Measurements from ENCODE around the gene EML4. TPM values are rescaled to one million over a fixed set of nuclear protein-coding genes. Genes with fewer than 3 reads are reported as not detected.

Gene EML4
- polyA plus RNA-seq, 3 donors = 101 to 127 (median 123) TPM

DNA sequence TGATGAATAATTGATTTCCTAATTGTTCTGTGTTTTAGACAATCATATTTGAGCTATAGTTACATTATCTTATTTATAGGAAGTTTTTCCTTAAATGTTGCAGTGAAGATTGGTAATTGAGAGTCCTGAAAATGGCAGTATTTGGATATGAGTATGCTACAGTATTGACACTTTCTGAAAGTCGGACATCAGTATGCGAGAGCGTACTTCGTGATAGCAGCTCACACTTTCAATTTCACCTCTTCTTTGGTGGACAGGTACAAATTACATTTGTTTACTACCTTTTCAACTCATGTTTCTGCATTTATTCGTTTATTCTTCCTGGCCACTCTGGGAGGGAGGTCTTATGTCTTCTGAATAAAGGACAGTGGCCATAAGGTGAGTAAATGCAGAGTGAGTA, 38.7 kb downstream of the EML4 start:
- no peak for DNase-seq (ENCODE audit: extremely low read depth in 1 of 11, low read depth in 9 of 11, low spot score in 4 of 11)

- no peak for DNase-seq (ENCODE audit: extremely low read depth in 1 of 11, low read depth in 9 of 11, low spot score in 4 of 11)
Measured at GRCh38 chr2:42210203-42210602, 41.0 kb downstream of the EML4 start.

DNA sequence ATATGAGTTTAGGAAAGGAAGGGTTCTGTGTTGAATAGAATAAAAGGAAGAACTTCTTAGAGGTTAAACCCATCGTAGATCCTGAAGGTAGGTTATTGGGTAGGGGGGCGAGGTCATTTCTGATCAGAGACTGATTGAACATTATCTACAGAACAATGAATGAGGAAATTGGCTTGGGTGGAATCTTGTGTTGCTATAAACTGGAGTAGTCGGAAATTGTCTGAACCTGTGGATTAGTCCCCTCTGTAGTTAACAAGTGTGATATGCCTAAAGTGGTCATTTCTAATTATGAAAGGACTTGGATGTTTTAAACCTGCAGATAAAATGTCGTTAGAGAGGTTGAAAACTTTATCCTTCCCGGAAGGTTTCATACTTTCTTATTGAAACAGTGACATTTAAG, 42.1 kb downstream of the EML4 start:
- DNase-seq (ENCODE audit: extremely low read depth in 1 of 11, low read depth in 9 of 11, low spot score in 4 of 11) = no peak

DNA sequence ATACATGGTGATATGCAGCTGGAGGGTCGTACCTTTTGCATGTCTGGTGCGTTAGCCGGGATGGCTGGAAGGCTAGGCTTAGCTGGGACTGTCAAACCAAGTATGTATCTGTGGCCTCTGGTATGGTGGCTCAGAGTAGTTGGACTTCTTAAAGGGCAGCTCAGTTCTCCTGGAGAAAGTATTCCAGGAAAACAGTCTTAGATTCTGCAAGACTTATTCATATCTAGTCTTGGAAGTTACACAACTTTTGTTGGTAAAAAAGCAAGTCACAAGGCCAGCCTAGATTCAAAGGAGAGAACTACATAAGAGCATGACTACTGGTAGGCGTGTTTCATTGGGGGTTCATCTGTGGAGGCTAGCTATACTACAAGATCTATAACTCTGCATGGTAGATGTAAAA, 45.5 kb downstream of the EML4 start:
- DNase-seq (ENCODE audit: extremely low read depth in 1 of 11, low read depth in 9 of 11, low spot score in 4 of 11) = no peak

- DNase-seq (ENCODE audit: extremely low read depth in 1 of 11, low read depth in 9 of 11, low spot score in 4 of 11) = no peak
Measured at GRCh38 chr2:42216694-42217093, 47.5 kb downstream of the EML4 start.

DNA sequence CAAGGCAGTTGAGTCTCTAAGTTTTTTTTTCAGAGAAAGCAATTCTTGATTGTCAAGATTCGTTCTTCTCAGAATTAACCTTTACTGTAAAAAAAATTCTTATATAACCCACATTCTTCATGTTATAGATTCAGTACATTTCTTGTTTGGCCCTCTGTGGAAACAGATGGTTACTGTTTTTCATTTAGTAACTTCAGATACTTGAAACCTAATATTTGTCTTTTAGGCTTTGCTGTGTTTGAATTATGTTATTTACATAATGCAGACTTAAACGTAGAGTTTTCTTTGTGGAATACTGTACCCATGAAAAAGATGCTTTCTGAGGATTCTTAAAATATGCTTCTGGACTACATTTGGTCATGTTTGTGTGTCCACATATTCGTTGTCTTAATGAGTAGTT, 48.2 kb downstream of the EML4 start:
- DNase-seq (ENCODE audit: extremely low read depth in 1 of 11, low read depth in 9 of 11, low spot score in 4 of 11) = no peak

GRCh38 chr2:42217914-42218313, 48.8 kb downstream of the EML4 start:
- no peak for DNase-seq (ENCODE audit: extremely low read depth in 1 of 11, low read depth in 9 of 11, low spot score in 4 of 11)

DNA sequence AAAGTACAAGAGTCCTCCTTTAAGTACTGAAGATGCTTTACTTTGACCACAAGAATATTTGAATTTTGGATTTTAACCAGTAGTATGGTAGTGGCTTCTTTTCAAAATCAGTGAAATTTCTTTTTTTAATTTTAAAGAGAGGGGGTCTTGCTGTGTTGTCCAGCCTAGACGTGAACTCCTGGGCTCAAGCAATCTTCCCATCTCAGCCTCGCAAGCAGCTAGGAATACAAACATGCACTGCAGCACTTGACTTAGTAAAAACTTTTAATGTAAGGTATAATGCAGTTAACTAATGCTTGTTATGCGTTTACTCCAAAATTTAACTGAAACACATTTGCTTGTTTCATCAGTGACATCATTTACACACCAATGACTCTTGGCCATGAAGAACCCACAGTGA, 49.6 kb downstream of the EML4 start:
- DNase-seq (ENCODE audit: extremely low read depth in 1 of 11, low read depth in 9 of 11, low spot score in 4 of 11) = no peak

GRCh38 chr2:42219160-42219559, 50.0 kb downstream of the EML4 start:
- no peak for DNase-seq (ENCODE audit: extremely low read depth in 1 of 11, low read depth in 9 of 11, low spot score in 4 of 11)

- DNase-seq (ENCODE audit: extremely low read depth in 1 of 11, low read depth in 9 of 11, low spot score in 4 of 11) = no peak
Measured at GRCh38 chr2:42220566-42220965, 51.4 kb downstream of the EML4 start.

DNA sequence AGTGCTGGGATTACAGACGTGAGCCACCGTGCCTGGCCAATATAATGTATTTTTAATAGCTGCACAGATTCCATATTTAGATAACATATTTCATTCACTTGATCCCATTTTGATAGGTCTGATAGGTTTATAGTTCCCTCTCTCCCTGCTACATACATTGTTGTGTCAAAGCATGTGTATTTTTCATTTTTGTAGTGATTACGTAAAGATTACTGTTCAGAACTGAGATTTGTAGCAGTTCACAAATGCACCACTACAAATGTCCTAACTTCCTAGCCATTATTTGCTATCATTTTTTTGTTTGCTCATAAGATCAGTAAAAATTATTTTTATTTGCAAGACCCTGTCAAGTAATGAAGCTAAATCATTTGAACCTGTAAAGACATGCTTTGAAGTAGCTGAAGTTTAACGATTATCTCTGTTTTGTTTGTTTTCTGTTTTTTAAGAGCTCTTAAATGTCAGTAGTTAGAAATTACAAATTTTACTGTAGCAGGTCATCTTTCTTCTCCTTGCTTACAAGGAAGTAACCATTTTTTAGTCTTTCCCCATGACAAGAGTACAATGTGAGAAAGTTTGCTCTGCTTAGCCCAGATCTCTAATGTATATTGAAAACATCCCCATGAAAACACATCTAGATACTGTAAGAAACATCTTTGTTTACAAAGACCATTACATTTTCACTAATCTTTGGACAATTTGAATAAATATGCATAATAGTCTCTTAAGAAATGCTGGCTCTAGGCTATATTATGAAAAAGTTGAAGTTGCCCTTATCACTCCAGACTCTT, 54.1 kb downstream of the EML4 start:
- no peak for DNase-seq (ENCODE audit: extremely low read depth in 1 of 11, low read depth in 9 of 11, low spot score in 4 of 11)

GRCh38 chr2:42223855-42224268, 54.7 kb downstream of the EML4 start:
- DNase-seq (ENCODE audit: extremely low read depth in 1 of 11, low read depth in 9 of 11, low spot score in 4 of 11) = no peak

GRCh38 chr2:42224422-42225067, 55.4 kb downstream of the EML4 start:
- no peak for DNase-seq (ENCODE audit: extremely low read depth in 1 of 11, low read depth in 9 of 11, low spot score in 4 of 11)

GRCh38 chr2:42225573-42225972, 56.4 kb downstream of the EML4 start:
- DNase-seq (ENCODE audit: extremely low read depth in 1 of 11, low read depth in 9 of 11, low spot score in 4 of 11) = no peak

DNA sequence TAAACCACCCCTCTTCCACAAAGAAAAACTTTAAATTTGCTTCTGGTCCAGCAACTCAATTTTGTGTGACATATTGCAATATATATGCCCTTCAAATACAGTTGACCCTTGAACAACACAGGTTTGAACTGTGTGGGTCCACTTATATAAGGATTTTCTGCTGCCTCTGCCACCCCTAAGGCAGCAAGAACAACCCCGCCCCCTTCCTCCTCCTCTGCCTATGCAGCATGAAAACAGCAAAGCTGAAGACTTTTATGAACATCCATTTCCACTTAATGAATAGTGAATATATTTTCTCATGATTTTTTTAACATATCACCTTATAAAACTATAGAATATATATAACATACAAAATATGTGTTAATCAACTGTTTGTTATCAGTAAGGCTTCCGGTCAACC, 58.3 kb downstream of the EML4 start:
- no peak for DNase-seq (ENCODE audit: extremely low read depth in 1 of 11, low read depth in 9 of 11, low spot score in 4 of 11)

GRCh38 chr2:42228101-42228500, 58.9 kb downstream of the EML4 start:
- DNase-seq (ENCODE audit: extremely low read depth in 1 of 11, low read depth in 9 of 11, low spot score in 4 of 11) = no peak

DNA sequence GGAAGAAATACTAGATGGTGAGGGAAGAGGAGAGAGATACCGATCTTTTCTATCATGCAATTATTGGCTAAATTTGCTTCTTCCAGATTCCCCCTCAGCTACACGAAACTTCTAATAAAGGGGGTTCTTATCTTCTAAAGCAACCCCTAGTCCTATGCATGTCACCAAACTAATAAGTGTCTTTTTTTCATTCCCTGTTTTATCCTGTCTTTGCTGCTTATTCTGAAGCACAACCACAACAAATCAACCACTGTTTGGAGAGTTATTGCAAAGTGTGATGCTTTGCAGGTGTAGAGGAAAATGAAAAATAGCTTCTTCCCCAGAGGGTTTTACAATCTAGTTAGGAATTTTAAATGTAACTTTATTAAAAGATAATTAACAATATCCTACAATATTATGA, 60.8 kb downstream of the EML4 start:
- no peak for DNase-seq (ENCODE audit: extremely low read depth in 1 of 11, low read depth in 9 of 11, low spot score in 4 of 11)

DNA sequence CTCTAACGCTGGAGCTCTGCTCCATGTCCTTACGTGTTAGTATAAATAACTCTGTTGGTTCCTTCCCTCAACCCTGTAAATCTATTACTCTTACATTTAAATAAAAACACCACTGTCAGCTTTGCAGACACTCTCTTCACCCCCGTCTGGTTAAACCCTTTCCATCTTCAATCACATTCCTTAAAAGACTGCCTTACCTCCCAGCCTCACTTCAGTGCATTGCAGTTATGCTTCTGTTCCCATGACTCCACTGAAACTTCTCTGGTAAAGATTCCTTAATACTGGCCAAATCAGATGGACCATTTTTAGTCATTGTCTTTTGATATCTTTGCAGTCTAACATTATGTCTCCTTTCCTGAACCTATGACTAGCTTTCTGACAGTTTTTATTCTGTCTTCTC, 61.7 kb downstream of the EML4 start:
- peak in 5 of 11 donors; percentile 20 to 65 (median 36) for DNase-seq (ENCODE audit: extremely low read depth in 1 of 11, low read depth in 9 of 11, low spot score in 4 of 11)

DNA sequence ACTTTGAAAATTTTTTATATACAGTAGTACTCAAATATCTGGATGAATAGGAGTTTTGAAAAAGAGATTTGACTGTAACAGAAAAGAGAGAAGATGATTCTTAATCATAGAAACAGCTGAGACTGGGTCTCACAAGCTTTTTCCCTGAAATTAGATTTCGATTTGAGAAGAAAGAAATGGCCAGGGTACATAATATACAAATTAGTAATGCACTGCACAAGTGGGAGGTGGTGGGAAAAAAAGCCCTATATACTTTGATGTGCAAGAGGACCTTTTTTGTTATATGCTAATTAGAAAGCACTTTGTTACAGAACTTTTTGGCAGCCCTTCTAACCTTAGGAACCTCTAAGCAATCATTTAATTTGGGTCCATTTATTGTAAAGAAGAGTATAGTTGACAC, 62.9 kb downstream of the EML4 start:
- DNase-seq (ENCODE audit: extremely low read depth in 1 of 11, low read depth in 9 of 11, low spot score in 4 of 11) = no peak

- DNase-seq (ENCODE audit: extremely low read depth in 1 of 11, low read depth in 9 of 11, low spot score in 4 of 11) = peak in 1 of 11 donors; percentile 9
Measured at GRCh38 chr2:42233976-42234441, 64.9 kb downstream of the EML4 start.

DNA sequence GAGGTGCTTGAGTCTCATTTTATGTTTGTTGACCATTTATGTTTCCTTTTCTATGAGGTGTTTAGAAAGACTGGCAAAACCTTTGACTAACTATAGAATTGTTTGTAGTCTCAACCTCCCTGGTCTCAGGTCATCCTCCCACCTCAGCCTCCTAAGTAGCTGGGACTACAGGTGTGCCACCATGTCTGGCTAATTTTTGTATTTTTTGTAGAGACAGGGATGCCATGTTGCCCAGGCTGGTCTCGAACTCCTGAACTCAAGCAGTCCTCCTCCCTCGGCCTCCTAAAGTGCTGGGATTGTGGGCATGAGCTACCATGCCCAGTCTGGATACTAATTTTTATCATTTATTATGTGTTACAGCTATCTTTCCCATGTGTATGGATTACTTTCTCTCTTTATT, 67.8 kb downstream of the EML4 start:
- no peak for DNase-seq (ENCODE audit: extremely low read depth in 1 of 11, low read depth in 9 of 11, low spot score in 4 of 11)

Measured in renal cortex interstitium (tissue), 11 donors.